SK-N-SH treated with all-trans-retinoic acid at 6 μM for 48 hours (cell line): ENCODE results near the gene ADAT3.
"Not testable (repeated sequence)": the region's sequence is repeated elsewhere in the genome, so short reads cannot be mapped to it uniquely, and the experiment has no call there.

Experiments
- ATAC-seq: fragments of 200-7000 bp; cut with Tn5 transposase; 3 replicates; pipeline ENCODE4 v1.9.1; 2020; ENCODE audit warnings: mild to moderate bottlenecking, moderate library complexity
- ARNTL ChIP-seq: fragments of 450-650 bp; formaldehyde crosslinking; IDR thresholded peaks from 2 replicates; pipeline ENCODE4 v1.5.0; 2020; ENCODE audit warnings: low read depth, mild to moderate bottlenecking, moderate library complexity, borderline replicate concordance
- BACH2 ChIP-seq: fragments of 250-450 bp; sonication (Bioruptor Pico); IDR thresholded peaks from 2 replicates; pipeline ENCODE4 v1.9.0; 2021; ENCODE audit warnings: mild to moderate bottlenecking, borderline replicate concordance
- CSDC2 ChIP-seq: fragments of 250-450 bp; sonication (Bioruptor Pico); IDR thresholded peaks from 2 replicates; pipeline ENCODE4 v1.5.0; 2020; ENCODE audit warnings: mild to moderate bottlenecking, moderate library complexity
- ESRRG ChIP-seq: fragments of 250-450 bp; sonication (Bioruptor Pico); IDR thresholded peaks from 2 replicates; pipeline ENCODE4 v1.6.1; 2021; ENCODE audit warnings: mild to moderate bottlenecking
- ISL1 ChIP-seq: fragments of 250-450 bp; sonication (Bioruptor Pico); IDR thresholded peaks from 2 replicates; pipeline ENCODE4 v2.1.2; 2022; ENCODE audit warnings: mild to moderate bottlenecking, moderate library complexity
- OSR1 ChIP-seq: fragments of 250-450 bp; sonication (Bioruptor Pico); IDR thresholded peaks from 2 replicates; pipeline ENCODE4 v1.8.0; 2022; ENCODE audit warnings: moderate library complexity, mild to moderate bottlenecking, inconsistent platforms
- RARB ChIP-seq: fragments of 250-450 bp; sonication (Bioruptor Pico); IDR thresholded peaks from 2 replicates; pipeline ENCODE4 v1.8.0; 2021; ENCODE audit warnings: mild to moderate bottlenecking, moderate library complexity
- SNAI2 ChIP-seq: fragments of 250-450 bp; sonication (Bioruptor Pico); IDR thresholded peaks from 2 replicates; pipeline ENCODE4 v1.5.0; 2020; ENCODE audit warnings: mild to moderate bottlenecking, moderate library complexity
- TCF4 ChIP-seq: fragments of 250-450 bp; sonication (Bioruptor Pico); IDR thresholded peaks from 2 replicates; pipeline ENCODE4 v1.8.0; 2021; ENCODE audit warnings: mild to moderate bottlenecking, moderate library complexity, borderline replicate concordance
- ZC3H10 ChIP-seq: fragments of 250-450 bp; sonication (Bioruptor Pico); IDR thresholded peaks from 2 replicates; pipeline ENCODE4 v1.5.1; 2021; ENCODE audit warnings: mild to moderate bottlenecking, moderate library complexity
- ZFP3 ChIP-seq: fragments of 250-450 bp; sonication (Bioruptor Pico); IDR thresholded peaks from 2 replicates; pipeline ENCODE4 v1.5.0; 2020; ENCODE audit warnings: mild to moderate bottlenecking, moderate library complexity
- ZFP30 ChIP-seq: fragments of 450-650 bp; formaldehyde crosslinking; IDR thresholded peaks from 2 replicates; pipeline ENCODE4 v1.5.0; 2022; ENCODE audit warnings: mild to moderate bottlenecking, moderate library complexity
- ZNF565 ChIP-seq: fragments of 450-650 bp; formaldehyde crosslinking; conservative IDR thresholded peaks from 2 replicates; pipeline ENCODE4 v1.5.0; 2020; ENCODE audit warnings: low read depth, mild to moderate bottlenecking, moderate library complexity
- ZNF70 ChIP-seq: fragments of 450-650 bp; formaldehyde crosslinking; IDR thresholded peaks from 2 replicates; pipeline ENCODE4 v1.5.0; 2020; ENCODE audit warnings: mild to moderate bottlenecking, moderate library complexity
- ZNF8 ChIP-seq: fragments of 450-650 bp; formaldehyde crosslinking; IDR thresholded peaks from 2 replicates; pipeline ENCODE4 v1.5.0; 2020; ENCODE audit warnings: mild to moderate bottlenecking, moderate library complexity
- TF ChIP-seq, protein P1 (sequence below): fragments of 250-450 bp; sonication (Bioruptor Pico); IDR thresholded peaks from 2 replicates; pipeline ENCODE4 v1.5.0; 2020; ENCODE audit warnings: mild to moderate bottlenecking, moderate library complexity
- TF ChIP-seq, protein P2 (sequence below): fragments of 250-450 bp; sonication (Bioruptor Pico); IDR thresholded peaks from 2 replicates; pipeline ENCODE4 v1.5.1; 2020; ENCODE audit warnings: low read depth, mild to moderate bottlenecking, moderate library complexity
- TF ChIP-seq, protein P3 (sequence below): fragments of 250-450 bp; sonication (Bioruptor Pico); IDR thresholded peaks from 2 replicates; pipeline ENCODE4 v1.8.0; 2020; ENCODE audit warnings: mild to moderate bottlenecking, moderate library complexity, borderline replicate concordance
- TF ChIP-seq, protein P4 (sequence below): fragments of 250-450 bp; sonication (Bioruptor Pico); IDR thresholded peaks from 2 replicates; pipeline ENCODE4 v1.5.1; 2021; ENCODE audit warnings: mild to moderate bottlenecking, moderate library complexity

Gene ADAT3

DNA sequence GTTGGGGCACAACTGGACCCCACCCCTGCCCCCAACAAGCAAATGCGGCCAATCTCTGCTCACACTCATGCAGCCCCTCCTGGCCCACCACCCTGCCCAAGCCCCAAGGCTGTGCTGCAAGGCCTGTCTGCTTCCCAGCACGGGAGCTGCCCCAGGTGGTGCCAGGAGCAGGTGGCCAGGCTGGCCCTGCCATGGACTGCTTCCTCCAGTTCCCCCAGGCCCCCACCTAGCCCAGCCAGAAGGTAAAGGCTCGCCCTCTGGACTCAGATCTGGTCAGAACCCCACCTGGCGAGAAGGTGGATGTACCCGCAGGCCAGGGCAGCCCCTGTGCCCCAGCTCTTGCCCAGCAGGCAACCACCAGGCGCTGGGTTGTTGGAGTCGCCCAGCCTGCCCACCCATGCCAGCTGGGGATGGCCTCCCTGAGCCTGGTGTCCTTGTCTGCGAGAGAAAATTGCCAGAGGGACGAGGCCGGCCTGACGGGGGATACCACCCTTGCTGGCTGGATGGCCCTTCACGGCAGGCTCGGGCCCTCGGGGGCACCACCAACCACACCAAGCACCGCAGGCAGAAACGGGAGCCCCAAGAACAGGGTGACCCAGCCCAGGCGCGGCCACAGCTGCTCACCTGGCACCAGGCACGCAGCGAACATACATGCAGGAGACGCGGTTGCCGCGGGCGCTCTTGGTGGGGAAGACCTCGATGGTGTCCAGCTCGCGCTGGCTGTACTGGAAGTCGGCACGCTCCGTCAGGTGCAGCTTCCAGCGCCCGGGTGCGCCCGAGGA is 24.4 kb upstream of the ADAT3 start:
- TF ChIP-seq ISL1 (no peak), ZNF565 (no peak), BACH2 (CRISPR knock-in tag) (no peak), TCF4 (no peak), ZFP30 (CRISPR knock-in tag) (no peak), ARNTL (CRISPR knock-in tag) (no peak), SNAI2 (CRISPR knock-in tag) (no peak)

DNA sequence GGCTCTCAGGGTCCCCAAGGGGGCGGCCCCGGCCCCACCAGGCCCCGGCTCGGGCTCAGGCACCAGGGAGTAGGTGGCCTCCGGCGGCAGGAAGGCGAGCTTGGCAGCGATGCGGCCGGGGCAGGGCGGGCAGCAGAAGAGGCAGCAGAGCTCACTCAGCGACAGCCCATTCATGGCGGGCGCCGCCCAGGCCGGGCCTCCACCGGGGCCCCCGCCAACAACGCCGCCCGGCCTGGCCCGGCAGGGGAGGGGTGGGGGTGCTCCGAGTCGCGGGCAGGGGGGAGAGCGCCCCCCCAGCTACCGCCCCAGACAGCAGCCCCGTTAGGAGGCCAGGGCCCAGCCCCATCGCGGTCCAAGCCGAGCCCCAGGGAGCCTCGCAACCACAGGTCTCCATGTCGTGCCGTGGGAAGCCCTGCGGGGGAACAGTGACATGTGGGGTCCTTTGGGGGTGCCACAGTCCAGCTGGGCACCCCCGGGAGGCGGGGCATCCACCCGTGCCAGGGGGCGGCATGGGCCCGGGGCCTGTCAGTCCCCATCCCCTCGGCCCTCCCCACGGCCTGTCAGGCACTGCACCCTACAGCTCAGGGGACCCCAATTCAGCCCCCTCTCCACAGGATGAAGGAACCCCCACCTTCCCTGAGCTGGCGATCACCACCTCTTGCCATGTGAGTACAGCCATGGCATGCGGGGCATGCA is 23.7 kb upstream of the ADAT3 start:
- ATAC-seq = not testable (repeated sequence)

More for the DNA sequence above, 24.4 kb upstream of the ADAT3 start:
- no peak for ATAC-seq

DNA sequence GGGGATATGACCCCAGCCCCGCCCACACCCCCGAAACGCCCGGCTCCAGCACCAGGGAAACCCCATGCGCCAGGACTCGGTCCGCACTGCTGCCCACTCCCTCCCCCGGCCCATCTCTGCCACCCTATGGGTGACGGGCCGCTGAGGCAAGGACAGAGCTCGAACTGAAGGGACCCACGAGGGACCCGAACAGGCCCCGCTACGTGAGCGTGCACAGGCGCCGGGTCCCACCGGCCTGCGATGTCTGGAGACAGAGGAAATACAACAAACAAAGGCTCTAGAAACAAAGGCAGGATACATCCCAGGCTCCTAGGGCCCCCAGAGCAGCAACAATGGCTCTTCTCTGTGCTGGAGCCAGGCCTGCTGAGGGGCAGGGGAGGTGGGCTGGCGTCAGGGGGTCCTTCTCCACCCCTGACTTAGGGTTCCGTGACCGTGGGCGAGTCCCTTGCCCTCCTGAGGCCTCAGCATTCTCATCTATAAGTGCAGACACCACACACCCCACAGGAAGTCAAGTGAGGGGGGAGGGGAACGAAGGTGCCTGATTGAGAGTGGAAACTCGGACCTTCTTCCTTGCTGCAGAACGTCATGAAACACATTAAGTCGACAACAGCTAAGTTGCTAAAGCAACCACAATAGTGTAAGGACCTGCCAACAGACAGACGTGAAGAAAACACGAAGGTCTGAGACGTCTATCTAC is 23.0 kb upstream of the ADAT3 start:
- no peak for ATAC-seq
- TF ChIP-seq OSR1 (no peak), ZNF8 (CRISPR knock-in tag) (no peak), ESRRG (no peak), RARB (no peak), TCF4 (no peak), ISL1 (no peak), CSDC2 (CRISPR knock-in tag) (no peak), ZNF70 (CRISPR knock-in tag) (no peak), ZC3H10 (CRISPR knock-in tag) (no peak), ARNTL (CRISPR knock-in tag) (no peak), ZFP3 (CRISPR knock-in tag) (no peak), BACH2 (CRISPR knock-in tag) (no peak), ZFP30 (CRISPR knock-in tag) (no peak)
- TF ChIP-seq, protein P1, sequence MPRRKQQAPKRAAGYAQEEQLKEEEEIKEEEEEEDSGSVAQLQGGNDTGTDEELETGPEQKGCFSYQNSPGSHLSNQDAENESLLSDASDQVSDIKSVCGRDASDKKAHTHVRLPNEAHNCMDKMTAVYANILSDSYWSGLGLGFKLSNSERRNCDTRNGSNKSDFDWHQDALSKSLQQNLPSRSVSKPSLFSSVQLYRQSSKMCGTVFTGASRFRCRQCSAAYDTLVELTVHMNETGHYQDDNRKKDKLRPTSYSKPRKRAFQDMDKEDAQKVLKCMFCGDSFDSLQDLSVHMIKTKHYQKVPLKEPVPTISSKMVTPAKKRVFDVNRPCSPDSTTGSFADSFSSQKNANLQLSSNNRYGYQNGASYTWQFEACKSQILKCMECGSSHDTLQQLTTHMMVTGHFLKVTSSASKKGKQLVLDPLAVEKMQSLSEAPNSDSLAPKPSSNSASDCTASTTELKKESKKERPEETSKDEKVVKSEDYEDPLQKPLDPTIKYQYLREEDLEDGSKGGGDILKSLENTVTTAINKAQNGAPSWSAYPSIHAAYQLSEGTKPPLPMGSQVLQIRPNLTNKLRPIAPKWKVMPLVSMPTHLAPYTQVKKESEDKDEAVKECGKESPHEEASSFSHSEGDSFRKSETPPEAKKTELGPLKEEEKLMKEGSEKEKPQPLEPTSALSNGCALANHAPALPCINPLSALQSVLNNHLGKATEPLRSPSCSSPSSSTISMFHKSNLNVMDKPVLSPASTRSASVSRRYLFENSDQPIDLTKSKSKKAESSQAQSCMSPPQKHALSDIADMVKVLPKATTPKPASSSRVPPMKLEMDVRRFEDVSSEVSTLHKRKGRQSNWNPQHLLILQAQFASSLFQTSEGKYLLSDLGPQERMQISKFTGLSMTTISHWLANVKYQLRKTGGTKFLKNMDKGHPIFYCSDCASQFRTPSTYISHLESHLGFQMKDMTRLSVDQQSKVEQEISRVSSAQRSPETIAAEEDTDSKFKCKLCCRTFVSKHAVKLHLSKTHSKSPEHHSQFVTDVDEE (CRISPR knock-in tag) = no peak
- TF ChIP-seq, protein P2, sequence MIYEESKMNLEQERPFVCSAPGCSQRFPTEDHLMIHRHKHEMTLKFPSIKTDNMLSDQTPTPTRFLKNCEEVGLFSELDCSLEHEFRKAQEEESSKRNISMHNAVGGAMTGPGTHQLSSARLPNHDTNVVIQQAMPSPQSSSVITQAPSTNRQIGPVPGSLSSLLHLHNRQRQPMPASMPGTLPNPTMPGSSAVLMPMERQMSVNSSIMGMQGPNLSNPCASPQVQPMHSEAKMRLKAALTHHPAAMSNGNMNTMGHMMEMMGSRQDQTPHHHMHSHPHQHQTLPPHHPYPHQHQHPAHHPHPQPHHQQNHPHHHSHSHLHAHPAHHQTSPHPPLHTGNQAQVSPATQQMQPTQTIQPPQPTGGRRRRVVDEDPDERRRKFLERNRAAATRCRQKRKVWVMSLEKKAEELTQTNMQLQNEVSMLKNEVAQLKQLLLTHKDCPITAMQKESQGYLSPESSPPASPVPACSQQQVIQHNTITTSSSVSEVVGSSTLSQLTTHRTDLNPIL (CRISPR knock-in tag) = no peak

DNA sequence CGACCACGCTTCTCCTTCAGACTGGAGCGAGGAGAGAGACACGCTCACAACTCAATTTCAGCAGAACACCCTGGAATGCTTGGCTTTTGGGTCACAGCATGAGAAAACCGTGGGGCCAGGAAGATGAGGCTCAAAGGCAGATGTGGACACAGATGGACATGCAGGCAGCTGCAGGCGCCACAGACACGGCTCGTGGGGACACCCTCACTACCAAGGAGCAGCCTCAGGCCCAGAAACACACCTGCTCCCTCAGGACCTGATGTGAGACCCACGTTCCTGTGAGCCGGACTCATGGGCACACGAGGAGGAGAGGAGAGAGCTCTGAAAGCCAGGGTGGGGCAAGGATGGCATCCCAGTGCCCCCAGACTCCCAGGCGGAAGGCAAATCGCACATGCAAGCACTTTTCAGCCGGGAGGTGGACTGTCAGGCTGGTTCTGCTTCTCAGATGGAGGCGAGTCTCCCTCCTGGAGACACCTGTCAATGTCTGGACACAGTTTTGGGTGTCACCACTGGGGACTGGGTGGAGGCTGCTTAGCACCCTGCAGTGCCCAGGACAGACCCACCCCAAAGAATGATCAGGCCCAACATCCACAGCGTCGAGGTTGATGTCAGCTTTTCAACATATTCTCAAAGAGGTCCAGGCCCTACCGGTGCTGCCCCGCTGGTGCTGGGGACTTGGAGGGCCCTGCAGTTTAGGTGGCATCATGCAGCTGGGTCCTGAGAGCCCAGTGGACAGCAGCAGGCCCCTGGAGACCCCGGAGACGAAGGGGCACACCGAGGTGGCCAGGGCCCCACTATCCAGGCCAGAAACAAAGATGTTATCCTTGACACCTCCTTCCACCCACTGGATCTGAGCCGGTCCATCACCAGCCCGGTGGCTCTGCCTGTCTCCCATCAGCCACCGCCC is 22.2 kb upstream of the ADAT3 start:
- TF ChIP-seq ISL1 = no peak
- TF ChIP-seq, protein P3, sequence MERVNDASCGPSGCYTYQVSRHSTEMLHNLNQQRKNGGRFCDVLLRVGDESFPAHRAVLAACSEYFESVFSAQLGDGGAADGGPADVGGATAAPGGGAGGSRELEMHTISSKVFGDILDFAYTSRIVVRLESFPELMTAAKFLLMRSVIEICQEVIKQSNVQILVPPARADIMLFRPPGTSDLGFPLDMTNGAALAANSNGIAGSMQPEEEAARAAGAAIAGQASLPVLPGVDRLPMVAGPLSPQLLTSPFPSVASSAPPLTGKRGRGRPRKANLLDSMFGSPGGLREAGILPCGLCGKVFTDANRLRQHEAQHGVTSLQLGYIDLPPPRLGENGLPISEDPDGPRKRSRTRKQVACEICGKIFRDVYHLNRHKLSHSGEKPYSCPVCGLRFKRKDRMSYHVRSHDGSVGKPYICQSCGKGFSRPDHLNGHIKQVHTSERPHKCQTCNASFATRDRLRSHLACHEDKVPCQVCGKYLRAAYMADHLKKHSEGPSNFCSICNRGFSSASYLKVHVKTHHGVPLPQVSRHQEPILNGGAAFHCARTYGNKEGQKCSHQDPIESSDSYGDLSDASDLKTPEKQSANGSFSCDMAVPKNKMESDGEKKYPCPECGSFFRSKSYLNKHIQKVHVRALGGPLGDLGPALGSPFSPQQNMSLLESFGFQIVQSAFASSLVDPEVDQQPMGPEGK (CRISPR knock-in tag) = no peak
- ATAC-seq = no peak

DNA sequence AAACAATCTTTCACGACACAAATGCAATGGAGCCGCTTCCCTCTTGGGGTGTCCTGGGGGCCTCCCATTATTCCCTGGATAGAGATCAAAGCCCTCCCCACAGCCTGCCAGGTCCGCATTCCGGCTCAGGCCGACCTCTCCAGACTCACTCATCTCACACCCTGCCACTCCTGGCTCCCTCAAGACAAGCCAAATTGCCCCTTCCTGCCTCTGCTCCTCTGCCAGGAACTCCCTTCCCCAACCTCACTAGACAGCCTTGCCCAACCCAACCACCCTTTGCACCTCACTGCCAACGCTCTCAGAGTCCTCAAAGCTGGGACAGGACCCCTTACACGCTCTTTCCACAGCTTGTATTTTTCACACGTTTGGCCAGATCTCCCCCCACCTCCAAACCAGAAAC is 21.4 kb upstream of the ADAT3 start:
- peak; percentile 11; the same call in 1 of the 3 replicates for ATAC-seq
- TF ChIP-seq, protein P1 (CRISPR knock-in tag) = no peak
- TF ChIP-seq ESRRG = no peak
- TF ChIP-seq, protein P4, sequence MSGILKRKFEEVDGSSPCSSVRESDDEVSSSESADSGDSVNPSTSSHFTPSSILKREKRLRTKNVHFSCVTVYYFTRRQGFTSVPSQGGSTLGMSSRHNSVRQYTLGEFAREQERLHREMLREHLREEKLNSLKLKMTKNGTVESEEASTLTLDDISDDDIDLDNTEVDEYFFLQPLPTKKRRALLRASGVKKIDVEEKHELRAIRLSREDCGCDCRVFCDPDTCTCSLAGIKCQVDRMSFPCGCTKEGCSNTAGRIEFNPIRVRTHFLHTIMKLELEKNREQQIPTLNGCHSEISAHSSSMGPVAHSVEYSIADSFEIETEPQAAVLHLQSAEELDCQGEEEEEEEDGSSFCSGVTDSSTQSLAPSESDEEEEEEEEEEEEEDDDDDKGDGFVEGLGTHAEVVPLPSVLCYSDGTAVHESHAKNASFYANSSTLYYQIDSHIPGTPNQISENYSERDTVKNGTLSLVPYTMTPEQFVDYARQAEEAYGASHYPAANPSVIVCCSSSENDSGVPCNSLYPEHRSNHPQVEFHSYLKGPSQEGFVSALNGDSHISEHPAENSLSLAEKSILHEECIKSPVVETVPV (CRISPR knock-in tag) = no peak
- no peak for TF ChIP-seq OSR1
- TF ChIP-seq, protein P2 (CRISPR knock-in tag) = no peak
- no peak for TF ChIP-seq CSDC2 (CRISPR knock-in tag)
- no peak for TF ChIP-seq ZFP3 (CRISPR knock-in tag)
- no peak for TF ChIP-seq ZC3H10 (CRISPR knock-in tag)
